HEK293 (cell line): ENCODE measurements around the gene CHI3L1.
A peak's percentile ranks its signal among the peaks of the same experiment; 100 is the strongest.

Experiments
- REPIN1 ChIP-seq: fragments of 450-650 bp; formaldehyde crosslinking; IDR thresholded peaks from 2 replicates; pipeline ENCODE4 v1.5.1; 2017; ENCODE audit warnings: missing biosample characterization, missing genetic modification characterization, low read depth
- ZNF140 ChIP-seq: fragments of 450-650 bp; formaldehyde crosslinking; IDR thresholded peaks from 2 replicates; pipeline ENCODE4 v1.5.1; 2016; ENCODE audit warnings: missing biosample characterization, missing genetic modification characterization
- ZNF521 ChIP-seq: fragments of 450-650 bp; formaldehyde crosslinking; IDR thresholded peaks from 2 replicates; pipeline ENCODE4 v1.5.1; 2017; ENCODE audit warnings: missing biosample characterization, mild to moderate bottlenecking, missing genetic modification characterization
- ZNF529 ChIP-seq: fragments of 450-650 bp; formaldehyde crosslinking; IDR thresholded peaks from 2 replicates; pipeline ENCODE4 v1.5.1; 2017; ENCODE audit warnings: missing genetic modification characterization, missing biosample characterization; ENCODE audit not compliant: insufficient replicate concordance
- ZNF571 ChIP-seq: fragments of 450-650 bp; formaldehyde crosslinking; IDR thresholded peaks from 2 replicates; pipeline ENCODE4 v1.5.0; 2017; ENCODE audit warnings: missing biosample characterization, missing genetic modification characterization
- ZNF791 ChIP-seq: fragments of 450-650 bp; formaldehyde crosslinking; IDR thresholded peaks from 2 replicates; pipeline ENCODE4 v1.5.1; 2016; ENCODE audit warnings: missing biosample characterization, missing genetic modification characterization
- ZSCAN23 ChIP-seq: fragments of 450-650 bp; formaldehyde crosslinking; IDR thresholded peaks from 2 replicates; pipeline ENCODE4 v1.5.1; 2016; ENCODE audit warnings: missing biosample characterization, missing genetic modification characterization
- TF ChIP-seq, protein P1 (sequence below): fragments of 450-650 bp; formaldehyde crosslinking; IDR thresholded peaks from 2 replicates; pipeline ENCODE4 v1.5.1; 2016; ENCODE audit warnings: missing biosample characterization, missing genetic modification characterization
- TF ChIP-seq, protein P2 (sequence below): fragments of 450-650 bp; formaldehyde crosslinking; conservative IDR thresholded peaks from 2 replicates; pipeline ENCODE4 v1.5.1; 2016; ENCODE audit warnings: low read depth, missing biosample characterization, missing genetic modification characterization
- TF ChIP-seq, protein P3 (sequence below): fragments of 450-650 bp; formaldehyde crosslinking; IDR thresholded peaks from 2 replicates; pipeline ENCODE4 v1.5.1; 2016; ENCODE audit warnings: missing biosample characterization, missing genetic modification characterization
- TF ChIP-seq, protein P4 (sequence below): fragments of 450-650 bp; formaldehyde crosslinking; IDR thresholded peaks from 2 replicates; pipeline ENCODE4 v1.5.1; 2017; ENCODE audit warnings: missing biosample characterization, missing genetic modification characterization
- TF ChIP-seq, protein P5 (sequence below): fragments of 450-650 bp; formaldehyde crosslinking; IDR thresholded peaks from 2 replicates; pipeline ENCODE4 v1.5.1; 2016; ENCODE audit warnings: missing biosample characterization, missing genetic modification characterization
- TF ChIP-seq, protein P6 (sequence below): fragments of 450-650 bp; formaldehyde crosslinking; IDR thresholded peaks from 2 replicates; pipeline ENCODE4 v1.5.1; 2017; ENCODE audit warnings: missing biosample characterization, missing genetic modification characterization
- TF ChIP-seq, protein P7 (sequence below): fragments of 450-650 bp; formaldehyde crosslinking; IDR thresholded peaks from 2 replicates; pipeline ENCODE4 v1.5.1; 2016; ENCODE audit warnings: missing biosample characterization, missing genetic modification characterization

The CHI3L1 gene

DNA sequence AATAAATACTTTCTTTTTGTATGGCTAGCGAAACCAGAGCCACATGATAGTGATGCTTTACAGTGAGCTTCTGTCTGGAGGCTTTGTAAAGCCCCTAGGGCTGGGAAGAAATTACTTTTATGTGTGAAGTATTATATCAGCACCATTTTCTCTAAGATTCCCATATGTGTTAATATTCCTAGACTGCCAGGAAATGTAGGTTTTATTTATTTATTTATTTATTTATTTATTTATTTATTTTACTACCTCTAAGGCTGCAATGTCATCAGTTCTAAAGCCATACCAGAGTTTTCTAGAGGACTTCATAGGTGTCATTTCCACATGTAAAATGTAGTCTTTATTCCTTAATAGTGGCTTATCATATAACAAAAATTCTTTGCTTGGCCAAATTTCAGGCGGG, 4.4 kb upstream of the CHI3L1 start (continued):
- TF ChIP-seq, protein P1, sequence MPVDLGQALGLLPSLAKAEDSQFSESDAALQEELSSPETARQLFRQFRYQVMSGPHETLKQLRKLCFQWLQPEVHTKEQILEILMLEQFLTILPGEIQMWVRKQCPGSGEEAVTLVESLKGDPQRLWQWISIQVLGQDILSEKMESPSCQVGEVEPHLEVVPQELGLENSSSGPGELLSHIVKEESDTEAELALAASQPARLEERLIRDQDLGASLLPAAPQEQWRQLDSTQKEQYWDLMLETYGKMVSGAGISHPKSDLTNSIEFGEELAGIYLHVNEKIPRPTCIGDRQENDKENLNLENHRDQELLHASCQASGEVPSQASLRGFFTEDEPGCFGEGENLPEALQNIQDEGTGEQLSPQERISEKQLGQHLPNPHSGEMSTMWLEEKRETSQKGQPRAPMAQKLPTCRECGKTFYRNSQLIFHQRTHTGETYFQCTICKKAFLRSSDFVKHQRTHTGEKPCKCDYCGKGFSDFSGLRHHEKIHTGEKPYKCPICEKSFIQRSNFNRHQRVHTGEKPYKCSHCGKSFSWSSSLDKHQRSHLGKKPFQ (tag by site-specific recombination), result no peak
- no peak for TF ChIP-seq ZSCAN23 (tag by site-specific recombination)
- TF ChIP-seq, protein P2, sequence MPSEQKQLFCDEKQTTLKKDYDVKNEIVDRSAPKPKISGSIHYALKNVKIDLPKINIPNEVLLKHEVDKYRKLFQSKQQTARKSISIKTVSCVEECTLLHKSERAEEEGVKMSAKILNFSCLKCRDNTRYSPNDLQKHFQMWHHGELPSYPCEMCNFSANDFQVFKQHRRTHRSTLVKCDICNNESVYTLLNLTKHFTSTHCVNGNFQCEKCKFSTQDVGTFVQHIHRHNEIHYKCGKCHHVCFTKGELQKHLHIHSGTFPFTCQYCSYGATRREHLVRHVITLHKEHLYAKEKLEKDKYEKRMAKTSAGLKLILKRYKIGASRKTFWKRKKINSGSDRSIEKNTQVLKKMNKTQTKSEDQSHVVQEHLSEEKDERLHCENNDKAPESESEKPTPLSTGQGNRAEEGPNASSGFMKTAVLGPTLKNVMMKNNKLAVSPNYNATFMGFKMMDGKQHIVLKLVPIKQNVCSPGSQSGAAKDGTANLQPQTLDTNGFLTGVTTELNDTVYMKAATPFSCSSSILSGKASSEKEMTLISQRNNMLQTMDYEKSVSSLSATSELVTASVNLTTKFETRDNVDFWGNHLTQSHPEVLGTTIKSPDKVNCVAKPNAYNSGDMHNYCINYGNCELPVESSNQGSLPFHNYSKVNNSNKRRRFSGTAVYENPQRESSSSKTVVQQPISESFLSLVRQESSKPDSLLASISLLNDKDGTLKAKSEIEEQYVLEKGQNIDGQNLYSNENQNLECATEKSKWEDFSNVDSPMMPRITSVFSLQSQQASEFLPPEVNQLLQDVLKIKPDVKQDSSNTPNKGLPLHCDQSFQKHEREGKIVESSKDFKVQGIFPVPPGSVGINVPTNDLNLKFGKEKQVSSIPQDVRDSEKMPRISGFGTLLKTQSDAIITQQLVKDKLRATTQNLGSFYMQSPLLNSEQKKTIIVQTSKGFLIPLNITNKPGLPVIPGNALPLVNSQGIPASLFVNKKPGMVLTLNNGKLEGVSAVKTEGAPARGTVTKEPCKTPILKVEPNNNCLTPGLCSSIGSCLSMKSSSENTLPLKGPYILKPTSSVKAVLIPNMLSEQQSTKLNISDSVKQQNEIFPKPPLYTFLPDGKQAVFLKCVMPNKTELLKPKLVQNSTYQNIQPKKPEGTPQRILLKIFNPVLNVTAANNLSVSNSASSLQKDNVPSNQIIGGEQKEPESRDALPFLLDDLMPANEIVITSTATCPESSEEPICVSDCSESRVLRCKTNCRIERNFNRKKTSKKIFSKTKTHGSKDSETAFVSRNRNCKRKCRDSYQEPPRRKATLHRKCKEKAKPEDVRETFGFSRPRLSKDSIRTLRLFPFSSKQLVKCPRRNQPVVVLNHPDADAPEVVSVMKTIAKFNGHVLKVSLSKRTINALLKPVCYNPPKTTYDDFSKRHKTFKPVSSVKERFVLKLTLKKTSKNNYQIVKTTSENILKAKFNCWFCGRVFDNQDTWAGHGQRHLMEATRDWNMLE (tag by site-specific recombination), result peak; percentile 91
- TF ChIP-seq, protein P3, sequence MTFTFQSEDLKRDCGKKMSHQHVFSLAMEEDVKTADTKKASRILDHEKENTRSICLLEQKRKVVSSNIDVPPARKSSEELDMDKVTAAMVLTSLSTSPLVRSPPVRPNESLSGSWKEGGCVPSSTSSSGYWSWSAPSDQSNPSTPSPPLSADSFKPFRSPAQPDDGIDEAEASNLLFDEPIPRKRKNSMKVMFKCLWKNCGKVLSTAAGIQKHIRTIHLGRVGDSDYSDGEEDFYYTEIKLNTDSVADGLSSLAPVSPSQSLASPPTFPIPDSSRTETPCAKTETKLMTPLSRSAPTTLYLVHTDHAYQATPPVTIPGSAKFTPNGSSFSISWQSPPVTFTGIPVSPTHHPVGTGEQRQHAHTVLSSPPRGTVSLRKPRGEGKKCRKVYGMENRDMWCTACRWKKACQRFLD (tag by site-specific recombination), result no peak
- TF ChIP-seq, protein P4, sequence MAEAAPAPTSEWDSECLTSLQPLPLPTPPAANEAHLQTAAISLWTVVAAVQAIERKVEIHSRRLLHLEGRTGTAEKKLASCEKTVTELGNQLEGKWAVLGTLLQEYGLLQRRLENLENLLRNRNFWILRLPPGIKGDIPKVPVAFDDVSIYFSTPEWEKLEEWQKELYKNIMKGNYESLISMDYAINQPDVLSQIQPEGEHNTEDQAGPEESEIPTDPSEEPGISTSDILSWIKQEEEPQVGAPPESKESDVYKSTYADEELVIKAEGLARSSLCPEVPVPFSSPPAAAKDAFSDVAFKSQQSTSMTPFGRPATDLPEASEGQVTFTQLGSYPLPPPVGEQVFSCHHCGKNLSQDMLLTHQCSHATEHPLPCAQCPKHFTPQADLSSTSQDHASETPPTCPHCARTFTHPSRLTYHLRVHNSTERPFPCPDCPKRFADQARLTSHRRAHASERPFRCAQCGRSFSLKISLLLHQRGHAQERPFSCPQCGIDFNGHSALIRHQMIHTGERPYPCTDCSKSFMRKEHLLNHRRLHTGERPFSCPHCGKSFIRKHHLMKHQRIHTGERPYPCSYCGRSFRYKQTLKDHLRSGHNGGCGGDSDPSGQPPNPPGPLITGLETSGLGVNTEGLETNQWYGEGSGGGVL (tag by site-specific recombination), result no peak
- no peak for TF ChIP-seq ZNF521
- peak; percentile 68 for TF ChIP-seq ZNF140 (tag by site-specific recombination)
- TF ChIP-seq, protein P5, sequence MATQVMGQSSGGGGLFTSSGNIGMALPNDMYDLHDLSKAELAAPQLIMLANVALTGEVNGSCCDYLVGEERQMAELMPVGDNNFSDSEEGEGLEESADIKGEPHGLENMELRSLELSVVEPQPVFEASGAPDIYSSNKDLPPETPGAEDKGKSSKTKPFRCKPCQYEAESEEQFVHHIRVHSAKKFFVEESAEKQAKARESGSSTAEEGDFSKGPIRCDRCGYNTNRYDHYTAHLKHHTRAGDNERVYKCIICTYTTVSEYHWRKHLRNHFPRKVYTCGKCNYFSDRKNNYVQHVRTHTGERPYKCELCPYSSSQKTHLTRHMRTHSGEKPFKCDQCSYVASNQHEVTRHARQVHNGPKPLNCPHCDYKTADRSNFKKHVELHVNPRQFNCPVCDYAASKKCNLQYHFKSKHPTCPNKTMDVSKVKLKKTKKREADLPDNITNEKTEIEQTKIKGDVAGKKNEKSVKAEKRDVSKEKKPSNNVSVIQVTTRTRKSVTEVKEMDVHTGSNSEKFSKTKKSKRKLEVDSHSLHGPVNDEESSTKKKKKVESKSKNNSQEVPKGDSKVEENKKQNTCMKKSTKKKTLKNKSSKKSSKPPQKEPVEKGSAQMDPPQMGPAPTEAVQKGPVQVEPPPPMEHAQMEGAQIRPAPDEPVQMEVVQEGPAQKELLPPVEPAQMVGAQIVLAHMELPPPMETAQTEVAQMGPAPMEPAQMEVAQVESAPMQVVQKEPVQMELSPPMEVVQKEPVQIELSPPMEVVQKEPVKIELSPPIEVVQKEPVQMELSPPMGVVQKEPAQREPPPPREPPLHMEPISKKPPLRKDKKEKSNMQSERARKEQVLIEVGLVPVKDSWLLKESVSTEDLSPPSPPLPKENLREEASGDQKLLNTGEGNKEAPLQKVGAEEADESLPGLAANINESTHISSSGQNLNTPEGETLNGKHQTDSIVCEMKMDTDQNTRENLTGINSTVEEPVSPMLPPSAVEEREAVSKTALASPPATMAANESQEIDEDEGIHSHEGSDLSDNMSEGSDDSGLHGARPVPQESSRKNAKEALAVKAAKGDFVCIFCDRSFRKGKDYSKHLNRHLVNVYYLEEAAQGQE, result peak; percentile 58
- TF ChIP-seq, protein P6, sequence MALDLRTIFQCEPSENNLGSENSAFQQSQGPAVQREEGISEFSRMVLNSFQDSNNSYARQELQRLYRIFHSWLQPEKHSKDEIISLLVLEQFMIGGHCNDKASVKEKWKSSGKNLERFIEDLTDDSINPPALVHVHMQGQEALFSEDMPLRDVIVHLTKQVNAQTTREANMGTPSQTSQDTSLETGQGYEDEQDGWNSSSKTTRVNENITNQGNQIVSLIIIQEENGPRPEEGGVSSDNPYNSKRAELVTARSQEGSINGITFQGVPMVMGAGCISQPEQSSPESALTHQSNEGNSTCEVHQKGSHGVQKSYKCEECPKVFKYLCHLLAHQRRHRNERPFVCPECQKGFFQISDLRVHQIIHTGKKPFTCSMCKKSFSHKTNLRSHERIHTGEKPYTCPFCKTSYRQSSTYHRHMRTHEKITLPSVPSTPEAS (tag by site-specific recombination), result no peak
- TF ChIP-seq, protein P7, sequence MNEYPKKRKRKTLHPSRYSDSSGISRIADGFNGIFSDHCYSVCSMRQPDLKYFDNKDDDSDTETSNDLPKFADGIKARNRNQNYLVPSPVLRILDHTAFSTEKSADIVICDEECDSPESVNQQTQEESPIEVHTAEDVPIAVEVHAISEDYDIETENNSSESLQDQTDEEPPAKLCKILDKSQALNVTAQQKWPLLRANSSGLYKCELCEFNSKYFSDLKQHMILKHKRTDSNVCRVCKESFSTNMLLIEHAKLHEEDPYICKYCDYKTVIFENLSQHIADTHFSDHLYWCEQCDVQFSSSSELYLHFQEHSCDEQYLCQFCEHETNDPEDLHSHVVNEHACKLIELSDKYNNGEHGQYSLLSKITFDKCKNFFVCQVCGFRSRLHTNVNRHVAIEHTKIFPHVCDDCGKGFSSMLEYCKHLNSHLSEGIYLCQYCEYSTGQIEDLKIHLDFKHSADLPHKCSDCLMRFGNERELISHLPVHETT (tag by site-specific recombination), result no peak
- no peak for TF ChIP-seq REPIN1 (tag by site-specific recombination)
- TF ChIP-seq ZNF571, result no peak
- no peak for TF ChIP-seq ZNF529
- TF ChIP-seq ZNF791 (tag by site-specific recombination), result no peak
